NCI-H2081 treated with DMSO at 0.1 percent for 48 hours (cell line): ENCODE results near the gene SAMD4B.
"Not testable (repeated sequence)": the region's sequence is repeated elsewhere in the genome, so short reads cannot be mapped to it uniquely, and the experiment has no call there.

Experiments used
- DNase-seq: peaks from one replicate; lab custom pipeline; 2025; lab: John Stamatoyannopoulos, UW

Gene SAMD4B

GRCh38 chr19:39341719-39342604, at the start of gene SAMD4B:
TSS of gene SAMD4B (plus strand) at chr19:39342421. CDS start at chr19:39356894, 14,473 bp downstream.
- DNase-seq, result peak; percentile 68

- DNase-seq, result no peak
Observed at GRCh38 chr19:39293394-39293793, 48.8 kb upstream of the SAMD4B start.

- no peak for DNase-seq
Observed at GRCh38 chr19:39296055-39296645, 46.1 kb upstream of the SAMD4B start, which contains the start of gene IFNL1. TSS of gene IFNL1 (plus strand) at chr19:39296407. CDS start at chr19:39296422, 15 bp downstream.

- DNase-seq, result no peak
Observed at GRCh38 chr19:39296906-39297305, 45.3 kb upstream of the SAMD4B start.

GRCh38 chr19:39297931-39298634, 44.1 kb upstream of the SAMD4B start:
- no peak for DNase-seq

GRCh38 chr19:39299404-39299803, 42.8 kb upstream of the SAMD4B start:
- no peak for DNase-seq

GRCh38 chr19:39299832-39300231, 42.4 kb upstream of the SAMD4B start:
- DNase-seq, result no peak

GRCh38 chr19:39301021-39301420, 41.2 kb upstream of the SAMD4B start:
- no peak for DNase-seq

GRCh38 chr19:39301562-39301961, 40.7 kb upstream of the SAMD4B start:
- no peak for DNase-seq

GRCh38 chr19:39303373-39304184, 38.6 kb upstream of the SAMD4B start:
- no peak for DNase-seq

GRCh38 chr19:39304185-39304513, 38.1 kb upstream of the SAMD4B start:
- no peak for DNase-seq

GRCh38 chr19:39304701-39305571, 37.3 kb upstream of the SAMD4B start:
- no peak for DNase-seq

GRCh38 chr19:39306075-39306474, 36.1 kb upstream of the SAMD4B start:
- no peak for DNase-seq

GRCh38 chr19:39307046-39307821, 35.0 kb upstream of the SAMD4B start:
- no peak for DNase-seq

GRCh38 chr19:39307822-39308530, 34.2 kb upstream of the SAMD4B start:
- no peak for DNase-seq

GRCh38 chr19:39308531-39309304, 33.5 kb upstream of the SAMD4B start:
- DNase-seq, result no peak

- not testable (repeated sequence) for DNase-seq
Observed at GRCh38 chr19:39309305-39309670, 32.9 kb upstream of the SAMD4B start.

- DNase-seq, result no peak
Observed at GRCh38 chr19:39310558-39311311, 31.5 kb upstream of the SAMD4B start.
